Measurements from ENCODE around the gene TGFBR3. TPM values are rescaled to one million over a fixed set of nuclear protein-coding genes. Genes with fewer than 3 reads are reported as not detected.

The TGFBR3 gene
- total RNA-seq, 1 experiment from 2014 or later: 12.2 TPM

DNA sequence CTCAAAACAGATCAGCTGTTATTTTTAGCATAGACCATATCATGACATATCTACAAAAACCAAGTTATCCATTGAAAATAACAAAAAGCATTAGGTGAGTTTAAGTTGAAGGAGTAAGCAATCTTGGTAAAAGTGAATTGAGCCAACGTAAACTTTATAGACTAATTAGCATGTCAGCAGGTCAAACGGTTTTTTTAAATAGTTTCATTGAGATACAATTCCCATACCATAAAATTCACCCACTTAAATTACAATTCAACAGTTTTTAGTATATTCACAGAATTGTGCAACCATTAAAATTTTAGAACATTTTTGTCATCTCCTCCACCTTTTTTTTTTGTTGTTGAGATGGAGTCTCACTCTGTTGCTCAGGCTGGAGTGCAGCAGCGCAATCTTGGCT is 92.1 kb downstream of the TGFBR3 start:
- Mint-ChIP-seq H3K4me1 (ENCODE audit: low read depth, unreplicated experiment) (peaks cover 17% of the 10 kb centered on the region), H3K36me3 (ENCODE audit: insufficient read depth, unreplicated experiment) (no peaks in the 10 kb centered on the region), H3K27me3 (ENCODE audit: insufficient read depth, unreplicated experiment) (no peaks in the 10 kb centered on the region), H3K4me3 (ENCODE audit: unreplicated experiment) (no peak overlapping the region), H3K9me3 (ENCODE audit: unreplicated experiment) (no peaks in the 10 kb centered on the region), H3K27ac (ENCODE audit: unreplicated experiment) (no peak overlapping the region)
- BruUV-seq (replicated peaks): no TSS peak
- ChIA-PET CTCF (no interaction called here), POLR2A (no interaction called here)
- no peaks in the 10 kb centered on the region for H3K9me3 ChIP-seq
- H3K4me3 ChIP-seq (ENCODE audit: low read depth, low read length): no peak overlapping the region
- DNase-seq: no peak
- TF ChIP-seq, protein P1, sequence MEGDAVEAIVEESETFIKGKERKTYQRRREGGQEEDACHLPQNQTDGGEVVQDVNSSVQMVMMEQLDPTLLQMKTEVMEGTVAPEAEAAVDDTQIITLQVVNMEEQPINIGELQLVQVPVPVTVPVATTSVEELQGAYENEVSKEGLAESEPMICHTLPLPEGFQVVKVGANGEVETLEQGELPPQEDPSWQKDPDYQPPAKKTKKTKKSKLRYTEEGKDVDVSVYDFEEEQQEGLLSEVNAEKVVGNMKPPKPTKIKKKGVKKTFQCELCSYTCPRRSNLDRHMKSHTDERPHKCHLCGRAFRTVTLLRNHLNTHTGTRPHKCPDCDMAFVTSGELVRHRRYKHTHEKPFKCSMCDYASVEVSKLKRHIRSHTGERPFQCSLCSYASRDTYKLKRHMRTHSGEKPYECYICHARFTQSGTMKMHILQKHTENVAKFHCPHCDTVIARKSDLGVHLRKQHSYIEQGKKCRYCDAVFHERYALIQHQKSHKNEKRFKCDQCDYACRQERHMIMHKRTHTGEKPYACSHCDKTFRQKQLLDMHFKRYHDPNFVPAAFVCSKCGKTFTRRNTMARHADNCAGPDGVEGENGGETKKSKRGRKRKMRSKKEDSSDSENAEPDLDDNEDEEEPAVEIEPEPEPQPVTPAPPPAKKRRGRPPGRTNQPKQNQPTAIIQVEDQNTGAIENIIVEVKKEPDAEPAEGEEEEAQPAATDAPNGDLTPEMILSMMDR (IDR thresholded peaks at IDR 0.05; ENCODE audit: insufficient read depth in 1 of 2, low read depth in 1 of 2, low read length in 1 of 2, severe bottlenecking in 1 of 2, unreplicated experiment in 1 of 2): no peak
- no peaks in the 10 kb centered on the region for H3K27me3 ChIP-seq (replicated peaks; ENCODE audit: control insufficient read depth, insufficient read depth, low read length)
- 0 out of 2 replicates have a peak, but pooled peaks cover 5% of the 10 kb centered on the region for H3K4me1 ChIP-seq
- no peaks in the 10 kb centered on the region for H3K36me3 ChIP-seq (ENCODE audit: control insufficient read depth, insufficient read depth, low read length)
- intact Hi-C loops (cut with micrococcal nuclease; ENCODE audit: unreplicated experiment): loop anchor here (10.0 kb wide), 3 partner anchors 131 to 279 kb away; no protein-coding TSS in a partner anchor

DNA sequence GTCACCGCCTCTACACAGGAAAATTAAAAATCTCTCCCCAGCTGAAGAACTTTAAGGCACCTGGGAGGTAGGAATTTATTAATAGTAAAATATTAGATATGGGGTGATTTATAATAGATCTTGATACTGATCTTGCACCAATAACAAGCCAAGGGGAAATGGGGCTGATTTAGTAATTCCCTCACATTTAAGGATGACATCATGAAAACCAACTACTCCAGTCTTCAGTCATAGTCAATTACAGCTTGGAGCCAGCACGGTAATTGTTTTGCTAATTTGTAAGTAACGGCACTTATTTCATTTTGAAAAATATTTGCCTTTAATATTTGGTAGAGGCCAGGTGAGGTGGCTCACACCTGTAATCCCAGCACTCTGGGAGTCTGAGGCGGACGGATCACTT is 92.8 kb downstream of the TGFBR3 start:
- Mint-ChIP-seq H3K4me3 (ENCODE audit: unreplicated experiment) (no peak overlapping the region), H3K4me1 (ENCODE audit: low read depth, unreplicated experiment) (peaks cover 17% of the 10 kb centered on the region), H3K27me3 (ENCODE audit: insufficient read depth, unreplicated experiment) (no peaks in the 10 kb centered on the region), H3K9me3 (ENCODE audit: unreplicated experiment) (no peaks in the 10 kb centered on the region), H3K36me3 (ENCODE audit: insufficient read depth, unreplicated experiment) (no peaks in the 10 kb centered on the region), H3K27ac (ENCODE audit: unreplicated experiment) (no peak overlapping the region)
- H3K9me3 ChIP-seq: no peaks in the 10 kb centered on the region
- no peak for DNase-seq
- intact Hi-C loops (cut with micrococcal nuclease; ENCODE audit: unreplicated experiment): loop anchor here (10.0 kb wide), 3 partner anchors 132 to 278 kb away; no protein-coding TSS in a partner anchor
- no TSS peak for BruUV-seq (replicated peaks)
- ChIA-PET CTCF (interaction anchor here (0.6 kb wide), 2 partner anchors 60 to 91 kb away, joined by 4 to 5 read pairs; no protein-coding TSS in a partner anchor), POLR2A (no interaction called here)
- no peaks in the 10 kb centered on the region for H3K36me3 ChIP-seq (ENCODE audit: control insufficient read depth, insufficient read depth, low read length)
- no peaks in the 10 kb centered on the region for H3K27me3 ChIP-seq (replicated peaks; ENCODE audit: control insufficient read depth, insufficient read depth, low read length)
- H3K4me3 ChIP-seq (ENCODE audit: low read depth, low read length): no peak overlapping the region
- TF ChIP-seq, protein P1 (IDR thresholded peaks at IDR 0.05; ENCODE audit: insufficient read depth in 1 of 2, low read depth in 1 of 2, low read length in 1 of 2, severe bottlenecking in 1 of 2, unreplicated experiment in 1 of 2): no peak
- H3K4me1 ChIP-seq: 0 out of 2 replicates have a peak, but pooled peaks cover 5% of the 10 kb centered on the region

DNA sequence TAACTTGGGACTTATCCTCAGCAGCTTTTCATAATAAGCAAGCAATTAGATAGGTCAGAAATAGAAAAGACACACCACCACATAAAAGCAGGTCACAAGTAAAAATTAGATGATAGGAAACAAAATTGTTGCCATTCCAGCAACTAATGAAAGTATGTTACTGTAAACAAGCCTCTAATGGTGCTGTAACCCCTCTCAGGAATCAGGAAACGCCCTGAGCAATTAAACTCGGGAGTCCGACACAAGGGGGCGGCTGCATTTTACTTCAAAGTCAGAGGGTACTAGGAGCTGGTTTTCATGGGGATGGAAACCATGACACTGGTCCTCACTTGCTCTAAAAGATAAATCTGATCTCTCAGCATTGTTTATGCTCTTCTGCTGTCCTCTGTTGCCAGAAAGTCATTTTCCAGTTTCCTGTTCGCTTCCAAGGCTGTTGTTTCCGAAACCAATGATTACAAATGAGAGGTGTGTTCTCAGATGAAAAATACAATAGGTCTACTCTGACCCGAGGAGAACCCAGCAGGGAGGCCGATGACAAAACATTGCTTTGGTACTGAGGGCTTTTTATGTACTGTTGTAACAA is 93.4 kb downstream of the TGFBR3 start:
- DNase-seq: no peak
- Histone ChIP-seq H3K36me3 (ENCODE audit: control insufficient read depth, insufficient read depth, low read length) (no peaks in the 10 kb centered on the region), H3K9me3 (no peaks in the 10 kb centered on the region), H3K27me3 (replicated peaks; ENCODE audit: control insufficient read depth, insufficient read depth, low read length) (no peaks in the 10 kb centered on the region), H3K4me1 (0 out of 2 replicates have a peak, but pooled peaks cover 5% of the 10 kb centered on the region), H3K4me3 (ENCODE audit: low read depth, low read length) (no peak overlapping the region)
- Mint-ChIP-seq H3K27ac (ENCODE audit: unreplicated experiment) (no peak overlapping the region), H3K36me3 (ENCODE audit: insufficient read depth, unreplicated experiment) (no peaks in the 10 kb centered on the region), H3K27me3 (ENCODE audit: insufficient read depth, unreplicated experiment) (no peaks in the 10 kb centered on the region), H3K4me1 (ENCODE audit: low read depth, unreplicated experiment) (peaks cover 17% of the 10 kb centered on the region), H3K9me3 (ENCODE audit: unreplicated experiment) (no peaks in the 10 kb centered on the region), H3K4me3 (ENCODE audit: unreplicated experiment) (no peak overlapping the region)
- ChIA-PET CTCF (interaction anchor here (0.6 kb wide), 2 partner anchors 60 to 92 kb away, joined by 4 to 5 read pairs; no protein-coding TSS in a partner anchor), POLR2A (no interaction called here)
- no TSS peak for BruUV-seq (replicated peaks)
- intact Hi-C loops (cut with micrococcal nuclease; ENCODE audit: unreplicated experiment): loop anchor here (10.0 kb wide), 3 partner anchors 132 to 278 kb away; no protein-coding TSS in a partner anchor
- TF ChIP-seq, protein P1 (IDR thresholded peaks at IDR 0.05; ENCODE audit: insufficient read depth in 1 of 2, low read depth in 1 of 2, low read length in 1 of 2, severe bottlenecking in 1 of 2, unreplicated experiment in 1 of 2): no peak
